ENCODE measurements around the gene RRAD.

RRAD gene

GRCh38 chr16:66880288-66881013, 44.9 kb downstream of the RRAD start, which contains the start of gene PDP2 (continued):
- TF ChIP-seq ZBTB26 (tag by site-specific recombination; optimal IDR thresholded peaks at IDR 0.05) (peak; percentile 79), ZBTB21 (tag by site-specific recombination; IDR thresholded peaks at IDR 0.05) (no peak; the same call in 1 of the 2 replicates), OVOL3 (tag by site-specific recombination; IDR thresholded peaks at IDR 0.05) (no peak), ZEB2 (tag by site-specific recombination; IDR thresholded peaks at IDR 0.05) (no peak), PRDM6 (tag by site-specific recombination; IDR thresholded peaks at IDR 0.05) (no peak), ZNF148 (tag by site-specific recombination; IDR thresholded peaks at IDR 0.05; ENCODE audit: borderline replicate concordance) (no peak), CTCF (tag by site-specific recombination; IDR thresholded peaks at IDR 0.05) (no peak), ZNF366 (tag by site-specific recombination; conservative IDR thresholded peaks at IDR 0.05) (no peak), TCF7L2 (IDR thresholded peaks at IDR 0.05; ENCODE audit: borderline replicate concordance, low read depth, low read length) (no peak), GLI4 (tag by site-specific recombination; IDR thresholded peaks at IDR 0.05) (no peak), ZFP37 (tag by site-specific recombination; IDR thresholded peaks at IDR 0.05) (0 out of 2 replicates have a peak, but pooled peaks have one; percentile 56), REST (tag by site-specific recombination; IDR thresholded peaks at IDR 0.05) (no peak), ZSCAN30 (tag by site-specific recombination; IDR thresholded peaks at IDR 0.05) (peak; percentile 64; the same call in 1 of the 2 replicates), ZNF175 (tag by site-specific recombination; IDR thresholded peaks at IDR 0.05) (no peak), ZNF23 (tag by site-specific recombination; IDR thresholded peaks at IDR 0.05; ENCODE audit: borderline replicate concordance) (no peak), ZNF624 (tag by site-specific recombination; IDR thresholded peaks at IDR 0.05) (no peak), ZNF274 (IDR thresholded peaks at IDR 0.05; ENCODE audit: low read length) (no peak), ZNF274 (tag by site-specific recombination; IDR thresholded peaks at IDR 0.05; ENCODE audit: borderline replicate concordance) (no peak; the same call in 1 of the 2 replicates), SETDB1 (IDR thresholded peaks at IDR 0.05; ENCODE audit: insufficient read length, low read length) (no peak), KLF17 (tag by site-specific recombination; IDR thresholded peaks at IDR 0.05) (no peak), ZNF19 (tag by site-specific recombination; IDR thresholded peaks at IDR 0.05; ENCODE audit: low read depth) (no peak), ZNF501 (tag by site-specific recombination; IDR thresholded peaks at IDR 0.05) (0 out of 2 replicates have a peak, but pooled peaks have one; percentile 58), SP7 (tag by site-specific recombination; IDR thresholded peaks at IDR 0.05) (peak; percentile 56), TSHZ1 (tag by site-specific recombination; IDR thresholded peaks at IDR 0.05; ENCODE audit: borderline replicate concordance) (no peak)

All from HEK293 (cell line).